Measurements from ENCODE around the gene RHOT2. TPM values are rescaled to one million over a fixed set of nuclear protein-coding genes. Genes with fewer than 3 reads are reported as not detected.

RHOT2 gene
- total and polyA plus RNA-seq, 9 donors, result 11.6 to 100 (median 80.6) TPM

DNA sequence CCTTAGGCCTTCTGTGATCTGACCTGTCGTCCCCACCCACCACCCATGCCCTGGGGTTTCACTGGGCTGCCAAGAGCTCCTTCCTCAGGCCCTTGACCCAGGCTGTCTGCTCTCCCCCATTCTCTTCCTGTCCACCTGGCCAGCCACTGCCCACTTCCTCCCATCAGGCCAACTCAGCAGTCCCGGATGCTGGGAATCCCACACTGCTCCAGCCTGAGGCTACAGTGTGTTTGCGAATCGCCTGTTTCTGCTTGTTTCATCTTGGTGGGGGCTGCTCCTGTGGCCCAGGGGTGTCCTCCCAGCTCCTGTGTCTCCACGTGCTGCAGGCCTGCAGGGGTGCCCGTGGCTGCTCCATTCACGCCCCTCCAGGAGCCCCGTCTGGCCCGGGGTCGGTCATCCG, 46.1 kb downstream of the RHOT2 start:
- Histone ChIP-seq H3K27ac (no peak overlapping the region), H3K4me1 (ENCODE audit: insufficient read depth) (peaks cover 18% of the 10 kb centered on the region), H3K36me3 (no peaks in the 10 kb centered on the region), H3K4me3 (no peak overlapping the region), H3K27me3 (no peaks in the 10 kb centered on the region), H3K9me3 (no peaks in the 10 kb centered on the region)
- intact Hi-C loops (cut with DNase I), result loop anchor here in 1 of 4 donors (5.0 kb wide), 1 partner anchor 383 kb away; the partner anchor contains the start of gene C1QTNF8
- TF ChIP-seq, protein P1, sequence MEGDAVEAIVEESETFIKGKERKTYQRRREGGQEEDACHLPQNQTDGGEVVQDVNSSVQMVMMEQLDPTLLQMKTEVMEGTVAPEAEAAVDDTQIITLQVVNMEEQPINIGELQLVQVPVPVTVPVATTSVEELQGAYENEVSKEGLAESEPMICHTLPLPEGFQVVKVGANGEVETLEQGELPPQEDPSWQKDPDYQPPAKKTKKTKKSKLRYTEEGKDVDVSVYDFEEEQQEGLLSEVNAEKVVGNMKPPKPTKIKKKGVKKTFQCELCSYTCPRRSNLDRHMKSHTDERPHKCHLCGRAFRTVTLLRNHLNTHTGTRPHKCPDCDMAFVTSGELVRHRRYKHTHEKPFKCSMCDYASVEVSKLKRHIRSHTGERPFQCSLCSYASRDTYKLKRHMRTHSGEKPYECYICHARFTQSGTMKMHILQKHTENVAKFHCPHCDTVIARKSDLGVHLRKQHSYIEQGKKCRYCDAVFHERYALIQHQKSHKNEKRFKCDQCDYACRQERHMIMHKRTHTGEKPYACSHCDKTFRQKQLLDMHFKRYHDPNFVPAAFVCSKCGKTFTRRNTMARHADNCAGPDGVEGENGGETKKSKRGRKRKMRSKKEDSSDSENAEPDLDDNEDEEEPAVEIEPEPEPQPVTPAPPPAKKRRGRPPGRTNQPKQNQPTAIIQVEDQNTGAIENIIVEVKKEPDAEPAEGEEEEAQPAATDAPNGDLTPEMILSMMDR (IDR thresholded peaks at IDR 0.05), result no peak
- WGBS, 3 donors, result 62 to 69% (median 62%) methylated on average over 11 of the region's 11 CpGs
- no peak for DNase-seq

DNA sequence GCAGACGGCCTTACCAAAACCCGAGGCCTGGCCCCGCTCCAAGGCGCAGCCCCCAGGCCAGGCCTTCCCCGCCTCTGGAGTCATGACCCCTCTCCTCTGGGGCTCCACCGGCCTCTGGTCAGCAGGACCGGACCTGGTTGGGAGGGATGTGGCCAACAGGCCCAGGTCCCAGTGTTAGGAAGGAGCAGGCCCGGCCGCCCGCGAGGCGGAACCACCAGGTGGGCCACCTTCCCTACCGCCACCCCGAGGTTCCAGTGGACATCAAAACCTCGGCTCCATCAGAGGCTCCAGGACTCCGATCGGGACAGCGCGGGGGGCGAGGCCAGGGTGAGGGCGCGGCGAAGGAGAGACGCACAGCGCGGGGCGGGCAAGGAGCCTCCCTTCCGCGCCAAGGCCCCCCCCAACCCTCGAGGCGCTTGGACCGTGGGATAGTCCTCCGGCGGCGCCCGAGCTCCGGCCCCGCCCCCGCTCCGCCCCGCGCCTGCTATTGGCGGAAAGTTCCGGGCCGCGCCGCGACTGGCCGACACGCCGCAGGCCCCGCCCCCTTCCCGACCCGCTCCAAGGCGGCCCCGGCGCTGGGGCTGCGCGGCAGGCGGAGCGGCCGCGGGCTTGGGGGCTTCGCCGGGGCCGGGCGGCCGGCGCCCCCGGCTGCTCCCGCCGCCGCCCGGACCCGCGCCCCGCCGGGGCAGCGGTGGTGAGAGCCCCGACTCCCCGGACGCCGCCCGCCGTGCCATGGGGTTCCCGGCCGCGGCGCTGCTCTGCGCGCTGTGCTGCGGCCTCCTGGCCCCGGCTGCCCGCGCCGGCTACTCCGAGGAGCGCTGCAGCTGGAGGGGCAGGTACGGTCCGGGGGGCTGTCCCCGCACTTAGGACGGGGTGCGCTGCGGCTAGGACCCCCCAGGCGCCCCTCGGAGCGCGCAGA, 46.9 kb downstream of the RHOT2 start, which contains the start of gene METRN:
METRN (plus strand) TSS at position 561 of the 919 bp plus-strand sequence; CDS start at position 733, 172 bp downstream.
- H3K4me1 ChIP-seq (ENCODE audit: insufficient read depth), result peaks cover 19% of the 10 kb centered on the region
- no peaks in the 10 kb centered on the region for H3K36me3 ChIP-seq
- intact Hi-C loops (cut with DNase I), result loop anchor here in 1 of 4 donors (5.0 kb wide), 1 partner anchor 382 kb away; the partner anchor contains the start of gene C1QTNF8
- DNase-seq, result peak; percentile 84 to 94 (median 92)
- 2 to 4% (median 4%) methylated on average over 61 to 108 of the region's 108 CpGs for WGBS, 3 donors
- H3K9me3 ChIP-seq, result no peaks in the 10 kb centered on the region
- no peak for TF ChIP-seq POLR2A (IDR thresholded peaks at IDR 0.05)
- TF ChIP-seq, protein P1 (IDR thresholded peaks at IDR 0.05), result no peak
- TF ChIP-seq EP300 (IDR thresholded peaks at IDR 0.05), result no peak
- H3K27ac ChIP-seq, result no peak within 1 kb of the TSS
- no peaks in the 10 kb centered on the region for H3K27me3 ChIP-seq
- H3K4me3 ChIP-seq, result peak within 1 kb of the TSS; percentile 46

DNA sequence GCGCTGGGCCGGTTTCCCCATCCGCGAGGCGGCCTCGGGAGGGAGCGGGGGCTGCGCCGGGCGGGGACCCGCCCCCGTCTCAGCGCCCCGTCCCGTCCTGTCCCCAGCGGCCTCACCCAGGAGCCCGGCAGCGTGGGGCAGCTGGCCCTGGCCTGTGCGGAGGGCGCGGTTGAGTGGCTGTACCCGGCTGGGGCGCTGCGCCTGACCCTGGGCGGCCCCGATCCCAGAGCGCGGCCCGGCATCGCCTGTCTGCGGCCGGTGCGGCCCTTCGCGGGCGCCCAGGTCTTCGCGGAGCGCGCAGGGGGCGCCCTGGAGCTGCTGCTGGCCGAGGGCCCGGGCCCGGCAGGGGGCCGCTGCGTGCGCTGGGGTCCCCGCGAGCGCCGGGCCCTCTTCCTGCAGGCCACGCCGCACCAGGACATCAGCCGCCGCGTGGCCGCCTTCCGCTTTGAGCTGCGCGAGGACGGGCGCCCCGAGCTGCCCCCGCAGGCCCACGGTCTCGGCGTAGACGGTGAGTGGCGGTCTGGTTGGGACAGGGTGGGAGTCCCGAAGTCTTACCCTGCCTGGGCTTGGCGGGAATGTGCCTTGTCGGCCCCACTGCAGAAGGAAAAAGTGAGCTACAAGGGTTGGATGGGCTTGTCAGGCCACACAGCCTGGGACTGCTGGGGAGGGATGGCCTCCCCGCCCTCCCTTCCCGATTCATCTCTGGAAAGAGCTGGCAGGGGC, 47.7 kb downstream of the RHOT2 start:
- H3K27ac ChIP-seq, result no peak overlapping the region

DNA sequence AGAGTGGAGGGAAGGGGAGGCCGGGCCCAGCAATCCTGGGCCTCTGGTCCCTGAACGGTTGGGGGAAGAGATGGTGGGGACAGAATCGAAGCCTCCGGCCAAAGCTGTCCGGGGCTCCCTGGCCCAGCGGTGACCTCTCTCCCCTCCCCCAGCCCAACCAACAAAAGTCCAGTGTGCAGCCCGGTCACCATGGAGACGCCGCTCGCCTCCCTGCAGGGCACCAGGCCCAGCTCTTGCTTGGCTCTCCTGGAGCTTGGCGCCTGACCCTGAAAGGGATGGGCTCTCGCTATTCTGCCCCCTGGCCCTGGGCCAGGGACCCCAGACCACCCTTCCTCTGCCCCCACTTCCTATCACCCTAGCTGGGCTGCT, 48.3 kb downstream of the RHOT2 start:
- Histone ChIP-seq H3K27ac (no peak overlapping the region), H3K4me3 (peak overlapping the region; percentile 46), H3K4me1 (ENCODE audit: insufficient read depth) (peaks cover 24% of the 10 kb centered on the region), H3K27me3 (no peaks in the 10 kb centered on the region), H3K9me3 (no peaks in the 10 kb centered on the region), H3K36me3 (no peaks in the 10 kb centered on the region)
- no peak for DNase-seq
- TF ChIP-seq EP300 (IDR thresholded peaks at IDR 0.05) (no peak), POLR2A (IDR thresholded peaks at IDR 0.05) (no peak)
- TF ChIP-seq, protein P1 (IDR thresholded peaks at IDR 0.05), result no peak
- 13 to 17% (median 16%) methylated on average over 12 of the region's 12 CpGs for WGBS, 3 donors
- intact Hi-C loops (cut with DNase I), result no loop called here

More for the DNA sequence above, 47.7 kb downstream of the RHOT2 start:
- DNase-seq, result no peak
- Histone ChIP-seq H3K4me3 (peak overlapping the region; percentile 46), H3K27me3 (no peaks in the 10 kb centered on the region), H3K4me1 (ENCODE audit: insufficient read depth) (peaks cover 24% of the 10 kb centered on the region), H3K9me3 (no peaks in the 10 kb centered on the region), H3K36me3 (no peaks in the 10 kb centered on the region)
- intact Hi-C loops (cut with DNase I), result no loop called here
- TF ChIP-seq POLR2A (IDR thresholded peaks at IDR 0.05) (no peak), EP300 (IDR thresholded peaks at IDR 0.05) (no peak)
- TF ChIP-seq, protein P1 (IDR thresholded peaks at IDR 0.05), result no peak
- WGBS, 3 donors, result 1 to 3% (median 2%) methylated on average over 45 to 74 of the region's 74 CpGs
